Measurements from ENCODE around the gene COL2A1. TPM values are rescaled to one million over a fixed set of nuclear protein-coding genes. Genes with fewer than 3 reads are reported as not detected.

The COL2A1 gene
- 0.31 TPM for total RNA-seq

DNA sequence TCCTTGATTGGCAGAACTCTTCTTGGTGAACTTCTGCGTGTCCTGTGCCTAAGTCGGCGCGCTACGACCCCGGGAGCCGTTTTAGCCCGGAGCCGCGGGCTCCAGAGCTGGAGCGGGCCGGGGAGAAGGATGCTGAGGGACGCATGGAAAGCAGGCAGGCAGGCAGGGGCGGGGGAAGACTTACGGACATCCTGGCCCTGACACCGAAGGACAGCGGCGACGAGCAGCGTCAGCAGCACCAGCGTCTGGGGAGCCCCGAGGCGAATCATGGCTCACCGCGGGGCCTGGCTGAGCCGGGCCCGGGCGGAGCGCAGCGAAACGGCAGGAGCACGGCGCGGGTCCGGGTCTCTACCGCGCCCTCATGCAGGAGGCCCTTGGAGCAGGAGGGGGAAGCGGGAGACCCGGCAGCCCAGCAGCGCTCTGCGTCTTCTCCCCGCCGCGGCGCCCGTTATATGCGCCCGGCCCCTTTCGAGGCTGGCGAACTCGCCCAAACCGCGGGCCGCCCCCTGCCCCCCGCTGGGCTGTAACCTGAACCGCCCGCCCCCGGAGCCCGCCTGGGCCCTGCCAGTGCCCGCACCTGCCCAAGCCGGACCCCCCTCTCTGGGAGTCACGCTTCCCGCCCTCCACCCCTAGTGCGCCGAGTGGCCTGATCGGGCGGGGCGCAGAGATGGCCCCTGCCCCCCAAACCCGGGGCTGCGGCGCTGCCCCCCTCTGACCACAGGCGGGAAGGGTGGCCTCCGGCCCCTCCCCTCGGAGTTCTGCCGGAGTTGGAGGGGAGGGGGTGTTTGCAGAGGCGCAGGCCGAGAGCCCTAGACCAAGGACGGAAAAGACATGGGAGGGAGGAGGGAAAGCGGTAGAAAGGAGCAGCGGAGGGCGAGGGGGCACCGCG, at the start of gene COL2A1:
COL2A1 (minus strand) TSS at position 424 of the 889 bp plus-strand sequence; CDS start at position 269, 155 bp downstream.

DNA sequence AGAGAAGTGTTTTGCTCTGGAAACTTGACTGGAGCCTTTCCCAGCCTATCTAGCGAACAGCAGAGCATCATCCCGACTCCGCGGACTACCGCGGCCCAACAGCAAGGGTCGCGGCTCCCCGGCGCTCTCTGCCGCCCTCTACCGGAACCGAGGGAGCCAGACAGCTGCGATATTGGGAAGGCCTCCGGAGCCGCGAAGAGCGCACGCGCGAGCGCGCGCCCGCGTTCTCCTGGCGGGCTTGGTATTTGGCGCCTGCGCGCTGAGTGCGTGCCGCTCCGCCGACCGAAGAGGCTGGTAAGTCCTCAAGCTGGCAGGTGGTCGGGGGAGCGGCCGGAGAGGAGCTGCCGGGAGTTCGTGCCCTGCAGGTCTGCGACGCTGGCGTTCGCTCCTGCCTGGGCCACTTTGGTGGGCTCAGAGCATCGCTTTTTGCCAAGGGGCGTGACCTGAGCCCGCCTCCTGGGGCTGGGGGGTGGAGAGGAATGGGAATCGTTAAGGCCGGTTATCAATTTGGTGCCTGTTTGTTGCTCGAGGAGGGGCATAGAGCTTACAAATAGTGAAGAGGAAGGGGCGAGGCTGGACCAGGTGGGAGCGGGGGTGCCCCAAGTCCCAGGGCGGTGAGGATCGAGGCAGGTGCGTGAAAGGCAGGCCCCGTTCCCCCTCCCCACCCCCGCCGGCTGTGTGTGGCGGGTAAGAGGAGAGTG, 40.8 kb downstream of the COL2A1 start, which contains the start of gene TMEM106C:
TMEM106C (plus strand) TSS at position 257 of the 701 bp plus-strand sequence. CDS start 641 bp downstream, outside the sequence.

Other genes starting within 250 kb of the COL2A1 start
- 17.5 TPM for gene RAPGEF3, start 245.6 kb downstream of the COL2A1 start, total RNA-seq
- gene SLC48A1, start 231.2 kb downstream of the COL2A1 start, total RNA-seq, result 8.1 TPM
- gene HDAC7, start 184.6 kb downstream of the COL2A1 start, total RNA-seq, result 18.5 TPM
- gene VDR, start 99.5 kb downstream of the COL2A1 start, total RNA-seq, result not detected
- 86.7 TPM for gene TMEM106C, start 40.9 kb downstream of the COL2A1 start, total RNA-seq
- 39.1 TPM for gene SENP1, start 101.6 kb upstream of the COL2A1 start, total RNA-seq
- gene PFKM, start 114.9 kb upstream of the COL2A1 start, total RNA-seq, result 105 TPM
- 35.7 TPM for gene ASB8, start 153.0 kb upstream of the COL2A1 start, total RNA-seq
- 15.7 TPM for gene CCDC184, start 179.2 kb upstream of the COL2A1 start, total RNA-seq
- gene OR10AD1, start 198.8 kb upstream of the COL2A1 start, total RNA-seq, result not detected